Omental fat pad (tissue), 4 donors: ENCODE measurements around the gene COPZ1. TPM values are rescaled to one million over a fixed set of nuclear protein-coding genes. Genes with fewer than 3 reads are reported as not detected.

Source experiments
- ATAC-seq: fragments of 150-250 bp; one replicate; pipeline ENCODE4 v1.9.1; 2016; ENCODE audit warnings: mild to moderate bottlenecking, moderate library complexity; ENCODE audit not compliant: low FRiP score
- DNase-seq: peaks from one replicate; pipeline ENCODE4 v3.0.0-alpha.2; 2019; ENCODE audit warnings: low spot score
- CTCF ChIP-seq, 3 donors: fragments of 450-650 bp; IDR thresholded peaks; one replicate each; pipeline ENCODE4 v1.5.1; 2016 to 2017; ENCODE audit warnings: antibody characterized with exemption in 3 of 3, mild to moderate bottlenecking in 3 of 3, moderate library complexity in 2 of 3
- total RNA-seq, 4 donors: library from RNA; depleted of rRNA; stranded (reverse); fragments of >200 nt; gene quantifications; one replicate each; pipeline ENCODE4 v1.1.0, GENCODE V29; 2016

COPZ1 gene
- total RNA-seq, 4 donors from 2014 or later = 55.5 to 114 (median 81.8) TPM

GRCh38 chr12:54368709-54369596 is 44.0 kb downstream of the COPZ1 start:
- ATAC-seq = peak; percentile 49
- peak; percentile 85 for DNase-seq
- TF ChIP-seq CTCF (IDR thresholded peaks at IDR 0.05) = peak in 1 of 3 donors; percentile 70

- DNase-seq (no peak), ATAC-seq (no peak)
- TF ChIP-seq CTCF (IDR thresholded peaks at IDR 0.05) = no peak
These were observed 44.7 kb downstream of the COPZ1 start for GRCh38 chr12:54369597-54370131.

GRCh38 chr12:54370171-54370730 is 45.3 kb downstream of the COPZ1 start:
- no peak for DNase-seq
- peak; percentile 72 for ATAC-seq
- peak in 2 of 3 donors; percentile 53 to 84 for TF ChIP-seq CTCF (IDR thresholded peaks at IDR 0.05)

GRCh38 chr12:54371328-54372112 is 46.6 kb downstream of the COPZ1 start:
- DNase-seq = no peak
- no peak for ATAC-seq
- TF ChIP-seq CTCF (IDR thresholded peaks at IDR 0.05) = no peak

- ATAC-seq (no peak), DNase-seq (no peak)
- TF ChIP-seq CTCF (IDR thresholded peaks at IDR 0.05) = no peak
These were observed 47.3 kb downstream of the COPZ1 start for GRCh38 chr12:54372113-54372806.
